DND-41 (cell line): ENCODE measurements around the gene NUDT10.

Source experiments
- ATAC-seq: fragments of 200-7000 bp; cut with Tn5 transposase; 3 replicates; pipeline ENCODE4 v1.9.1; 2021; ENCODE audit warnings: low read depth; ENCODE audit not compliant: insufficient read depth
- DNase-seq: peaks from one replicate; pipeline ENCODE4 v3.0.0-alpha.2; 2020
- H2AFZ ChIP-seq: 2 replicates; pipeline ENCODE4 v1.6.0; 2012; ENCODE audit warnings: low read depth, low read length
- H3K27ac ChIP-seq: 2 replicates; pipeline ENCODE4 v1.5.1; 2012; ENCODE audit warnings: low read length, inconsistent platforms
- H3K27me3 ChIP-seq: fragments of 200-600 bp; sonication (generic); 2 replicates; pipeline ENCODE4 v1.6.0; 2012; ENCODE audit warnings: low read length, mild to moderate bottlenecking, inconsistent platforms; ENCODE audit not compliant: insufficient read depth, poor library complexity
- H3K36me3 ChIP-seq: 2 replicates; pipeline ENCODE4 v1.5.1; 2012; ENCODE audit warnings: low read length, inconsistent platforms; ENCODE audit not compliant: insufficient read depth
- H3K4me1 ChIP-seq: 2 replicates; pipeline ENCODE4 v1.5.1; 2012; ENCODE audit warnings: mild to moderate bottlenecking, low read length; ENCODE audit not compliant: insufficient read depth
- H3K4me2 ChIP-seq: 2 replicates; pipeline ENCODE4 v1.6.0; 2012; ENCODE audit warnings: mild to moderate bottlenecking, moderate library complexity, low read length, inconsistent platforms; ENCODE audit not compliant: insufficient read depth
- H3K4me3 ChIP-seq, 2 experiments: fragments of 200-600 bp in 1 of 2; shearing (Covaris generic) in 1 of 2; 2 replicates each; pipeline ENCODE4 v1.5.1; 2012 to 2016; ENCODE audit warnings: inconsistent platforms in 2 of 2, low read length in 2 of 2, mild to moderate bottlenecking in 2 of 2, low read depth in 1 of 2, moderate library complexity in 1 of 2
- H3K79me2 ChIP-seq: 2 replicates; pipeline ENCODE4 v1.6.0; 2012; ENCODE audit warnings: low read length, inconsistent platforms; ENCODE audit not compliant: insufficient read depth
- H3K9ac ChIP-seq: 2 replicates; pipeline ENCODE4 v1.6.0; 2012; ENCODE audit warnings: low read depth, mild to moderate bottlenecking, inconsistent platforms, low read length, moderate library complexity
- H3K9me3 ChIP-seq: 2 replicates; pipeline ENCODE4 v1.5.1; 2012; ENCODE audit warnings: low read length, moderate library complexity, mild to moderate bottlenecking, inconsistent platforms; ENCODE audit not compliant: insufficient read depth, severe bottlenecking
- H4K20me1 ChIP-seq: 2 replicates; pipeline ENCODE4 v1.6.0; 2012; ENCODE audit warnings: low read length; ENCODE audit not compliant: insufficient read depth
- CTCF ChIP-seq: IDR thresholded peaks from 2 replicates; pipeline ENCODE4 v1.5.1; 2012; ENCODE audit warnings: borderline replicate concordance, low read length, moderate library complexity, mild to moderate bottlenecking; ENCODE audit not compliant: poor library complexity, severe bottlenecking; ENCODE audit errors: extremely low read depth
- EZH2 ChIP-seq: IDR thresholded peaks from 3 replicates; pipeline ENCODE4 v1.6.1; 2012; ENCODE audit warnings: borderline replicate concordance, low read depth, mild to moderate bottlenecking, moderate library complexity, low read length, inconsistent platforms; ENCODE audit not compliant: severe bottlenecking

The NUDT10 gene

DNA sequence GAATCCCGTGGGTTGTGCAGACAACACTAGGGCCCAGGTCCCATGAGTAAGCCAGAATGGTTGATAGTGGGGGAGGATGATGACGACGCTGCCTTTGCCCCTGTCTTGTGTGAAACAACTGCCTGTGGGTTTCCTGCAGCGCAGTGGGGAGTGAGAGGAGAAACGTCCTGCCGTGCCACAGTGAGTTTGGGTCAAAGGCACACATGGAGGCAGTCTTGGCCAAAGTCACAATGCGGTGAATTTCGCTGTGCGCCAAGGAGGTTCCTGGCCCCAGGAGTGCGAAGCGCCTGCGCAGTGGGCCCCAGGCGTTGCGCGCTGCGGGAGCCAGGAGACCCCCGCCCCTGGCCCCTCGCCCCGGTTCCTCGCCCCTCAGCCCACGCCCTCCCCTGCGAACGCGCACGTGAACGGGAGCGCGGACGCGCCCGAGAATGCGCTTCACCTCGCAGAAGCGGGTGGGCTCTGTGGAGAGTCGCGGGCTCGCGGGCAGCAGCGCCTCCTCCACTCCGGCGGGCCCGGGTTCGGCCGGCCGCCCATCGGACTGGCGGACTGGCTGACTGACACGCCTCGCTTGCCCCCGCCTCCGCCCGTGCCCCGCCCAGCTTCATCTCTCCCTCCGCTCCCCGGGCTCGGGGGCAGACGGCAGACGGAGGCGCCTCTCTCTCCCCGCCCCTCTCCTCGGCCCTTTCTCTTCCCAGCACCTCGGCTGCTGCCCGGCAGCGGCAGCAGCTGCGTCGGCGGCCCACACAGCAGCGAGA is at the start of gene NUDT10:
TSS of gene NUDT10 (plus strand) at position 635 of the 755 bp plus-strand sequence. CDS start 144 bp downstream, outside the sequence.
- Histone ChIP-seq H3K4me2 (no peak within 1 kb of the TSS), H3K36me3 (no peaks in the 10 kb centered on the region), H3K4me3 (no peak within 1 kb of the TSS), H3K9ac (no peak within 1 kb of the TSS), H3K79me2 (no peaks in the 10 kb centered on the region), H3K9me3 (no peaks in the 10 kb centered on the region), H4K20me1 (no peaks in the 10 kb centered on the region), H3K27ac (no peak within 1 kb of the TSS), H3K27me3 (no peaks in the 10 kb centered on the region), H3K4me1 (no peaks in the 10 kb centered on the region), H2AFZ (no peak within 1 kb of the TSS)
- ATAC-seq (no peak), DNase-seq (no peak)
- no peak for TF ChIP-seq EZH2
- TF ChIP-seq CTCF = no peak

- Histone ChIP-seq H3K9ac (no peak overlapping the region), H3K9me3 (no peaks in the 10 kb centered on the region), H3K4me2 (no peak overlapping the region), H3K27ac (no peak overlapping the region), H3K36me3 (no peaks in the 10 kb centered on the region), H3K27me3 (no peaks in the 10 kb centered on the region), H3K4me3 (no peak overlapping the region), H4K20me1 (no peaks in the 10 kb centered on the region), H2AFZ (no peak overlapping the region), H3K4me1 (no peaks in the 10 kb centered on the region), H3K79me2 (no peaks in the 10 kb centered on the region)
- no peak for DNase-seq
- TF ChIP-seq EZH2 (no peak), CTCF (no peak)
- no peak for ATAC-seq
These were observed 40.2 kb upstream of the NUDT10 start for GRCh38 chrX:51292421-51292820.

DNA sequence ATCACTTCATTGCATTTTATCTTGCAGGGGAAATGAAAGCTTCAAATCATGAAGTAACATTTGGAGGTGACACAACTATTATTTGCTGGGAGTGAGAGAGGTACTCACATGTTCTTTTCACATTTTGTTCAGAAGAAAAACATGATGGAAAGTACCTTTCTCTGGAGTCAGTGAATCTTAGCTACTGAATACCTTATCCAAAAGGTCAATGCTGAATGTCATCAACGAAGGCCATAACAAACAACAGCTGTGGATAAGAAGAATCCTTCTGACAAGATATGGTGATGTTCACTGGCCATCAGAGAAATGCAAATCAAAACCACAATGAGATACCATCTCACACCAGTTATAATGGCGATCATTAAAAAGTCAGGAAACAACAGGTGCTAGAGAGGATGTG is 36.5 kb upstream of the NUDT10 start:
- no peak overlapping the region for H3K9ac ChIP-seq
- no peak overlapping the region for H3K27ac ChIP-seq
- no peak overlapping the region for H3K4me3 ChIP-seq
- H3K4me1 ChIP-seq = no peaks in the 10 kb centered on the region
- H3K4me2 ChIP-seq = no peak overlapping the region
- no peaks in the 10 kb centered on the region for H3K9me3 ChIP-seq
- no peak for TF ChIP-seq CTCF
- TF ChIP-seq EZH2 = no peak
- H4K20me1 ChIP-seq = no peaks in the 10 kb centered on the region
- H3K36me3 ChIP-seq = no peaks in the 10 kb centered on the region
- H3K27me3 ChIP-seq = no peaks in the 10 kb centered on the region
- no peak overlapping the region for H2AFZ ChIP-seq
- DNase-seq (no peak), ATAC-seq (no peak)
- H3K79me2 ChIP-seq = no peaks in the 10 kb centered on the region
